AG04450 (cell line): ENCODE results near the gene MOCOS. TPM values are rescaled to one million over a fixed set of nuclear protein-coding genes. Genes with fewer than 3 reads are reported as not detected.

Experiments
- CTCF ChIA-PET: fragments of 300-600, 350-600 bp; formaldehyde crosslinking; extraction: SDS; loops from one replicate; lab custom pipeline; 2022; ENCODE audit warnings: antibody characterized with exemption, inconsistent platforms; lab: Charles Lee
- POLR2A ChIA-PET: fragments of 350-600 bp; formaldehyde crosslinking; extraction: SDS; loops from one replicate; lab custom pipeline; 2021; ENCODE audit warnings: antibody characterized with exemption, inconsistent platforms; lab: Yijun Ruan, JAX
- DNase-seq: peaks from one replicate; pipeline ENCODE4 v3.0.0-alpha.2; 2011; ENCODE audit warnings: low read depth, low spot score
- H3K27ac ChIP-seq: one replicate; pipeline ENCODE4 v1.5.1; 2012; ENCODE audit warnings: low read depth, low read length, control low read depth
- H3K27me3 ChIP-seq: one replicate; pipeline ENCODE4 v1.6.0; 2012; ENCODE audit warnings: low read length; ENCODE audit not compliant: control insufficient read depth, insufficient read depth
- H3K4me3 ChIP-seq: 2 replicates; pipeline ENCODE4 v1.5.1; 2011; ENCODE audit warnings: mild to moderate bottlenecking, low read depth, low read length, control low read depth
- H3K9me3 ChIP-seq: 2 replicates; pipeline ENCODE4 v1.5.1; 2012; ENCODE audit warnings: low read length; ENCODE audit not compliant: control insufficient read depth, insufficient read depth
- CTCF ChIP-seq: IDR thresholded peaks from 2 replicates; pipeline ENCODE4 v1.5.1; 2011; ENCODE audit warnings: low read depth, low read length, control low read depth, inconsistent platforms
- polyA plus RNA-seq: library from polyadenylated mRNA; depleted of rRNA; stranded (reverse); fragments of >200 nt; gene quantifications from 2 replicates; pipeline ENCODE4 v1.2.3, GENCODE V29; 2011

MOCOS gene
- polyA plus RNA-seq, 1 experiment, result 5.1 TPM

- no peak overlapping the region for H3K4me3 ChIP-seq
- POLR2A ChIA-PET, result no interaction called here
- no peaks in the 10 kb centered on the region for H3K9me3 ChIP-seq
- no peaks in the 10 kb centered on the region for H3K27me3 ChIP-seq
- CTCF ChIA-PET, result interaction anchor here (0.6 to 1.0 kb wide), 2 partner anchors 86 to 129 kb away, joined by 3 read pairs; no protein-coding TSS in a partner anchor
- no peak overlapping the region for H3K27ac ChIP-seq
- TF ChIP-seq CTCF, result no peak
- DNase-seq, result no peak
Measured at GRCh38 chr18:36155851-36156757, 31.2 kb upstream of the MOCOS start.

- CTCF ChIA-PET, result interaction anchor here (1.0 to 1.8 kb wide), 2 partner anchors 62 to 127 kb away, joined by 3 to 4 read pairs; no protein-coding TSS in a partner anchor
- Histone ChIP-seq H3K27ac (peak overlapping the region; percentile 91), H3K4me3 (no peak overlapping the region), H3K27me3 (no peaks in the 10 kb centered on the region), H3K9me3 (no peaks in the 10 kb centered on the region)
- DNase-seq, result no peak
- no peak for TF ChIP-seq CTCF
- POLR2A ChIA-PET, result interaction anchor here (1.2 kb wide), 1 partner anchor 28 kb away, joined by 3 read pairs; the partner anchor contains the start of genes ELP2 and SLC39A6
Measured at GRCh38 chr18:36157441-36157840, 29.9 kb upstream of the MOCOS start.

DNA sequence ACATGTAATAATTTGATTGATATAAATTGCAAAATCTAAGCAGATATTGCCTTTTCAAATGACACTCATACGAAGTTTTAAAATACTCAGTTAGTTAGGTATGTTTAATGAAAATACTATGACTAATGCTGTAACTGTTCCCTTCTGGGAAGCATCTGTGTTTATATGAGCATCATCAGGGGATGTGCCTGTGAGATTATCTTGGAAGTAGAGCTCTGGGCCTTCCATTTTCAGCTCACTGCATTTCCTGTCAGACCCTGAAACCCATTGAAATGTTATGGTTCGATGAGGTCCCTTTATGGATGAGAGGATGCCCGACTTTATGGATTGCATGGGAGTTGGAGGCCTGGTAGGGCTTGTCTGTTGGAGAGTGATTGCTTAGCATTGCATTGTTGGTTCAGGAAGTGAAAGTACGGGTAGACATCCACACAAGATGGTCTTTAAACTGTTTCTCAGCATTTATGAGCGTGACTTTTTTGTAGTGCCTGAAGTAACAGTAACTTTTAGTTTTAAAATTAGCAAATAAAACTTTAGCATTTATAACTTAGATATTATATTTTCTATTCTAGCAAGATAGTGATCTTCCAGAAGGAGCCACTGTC lies 28.9 kb upstream of the MOCOS start:
- H3K4me3 ChIP-seq, result no peak overlapping the region
- POLR2A ChIA-PET, result interaction anchor here (0.6 to 1.2 kb wide), 2 partner anchors 9 to 29 kb away, joined by 3 to 6 read pairs; partner anchors contain the start of genes ELP2 and SLC39A6
- H3K27ac ChIP-seq, result peak overlapping the region; percentile 90
- CTCF ChIA-PET, result interaction anchor here (1.8 kb wide), 1 partner anchor 63 kb away, joined by 4 read pairs; no protein-coding TSS in a partner anchor
- H3K27me3 ChIP-seq, result no peaks in the 10 kb centered on the region
- no peak for TF ChIP-seq CTCF
- no peaks in the 10 kb centered on the region for H3K9me3 ChIP-seq
- peak; percentile 63 for DNase-seq

- Histone ChIP-seq H3K27me3 (no peaks in the 10 kb centered on the region), H3K9me3 (no peaks in the 10 kb centered on the region), H3K4me3 (no peak overlapping the region), H3K27ac (no peak overlapping the region)
- ChIA-PET POLR2A (no interaction called here), CTCF (interaction anchor here (0.7 kb wide), 1 partner anchor 143 kb away, joined by 3 read pairs; no protein-coding TSS in a partner anchor)
- DNase-seq, result no peak
- no peak for TF ChIP-seq CTCF
Measured at GRCh38 chr18:36160959-36161371, 26.3 kb upstream of the MOCOS start.
